ENCODE data around the gene IGLL5. TPM values are rescaled to one million over a fixed set of nuclear protein-coding genes. Genes with fewer than 3 reads are reported as not detected.

The IGLL5 gene
- total RNA-seq, 1 donor from 2014 or later = not detected

- no peaks in the 10 kb centered on the region for H3K4me1 Mint-ChIP-seq
- no peak overlapping the region for H3K27ac Mint-ChIP-seq
- no peak overlapping the region for H3K4me3 Mint-ChIP-seq
- TF ChIP-seq CTCF (IDR thresholded peaks at IDR 0.05; ENCODE audit: unreplicated experiment) = no peak
- no peaks in the 10 kb centered on the region for H3K9me3 Mint-ChIP-seq
- H3K27me3 Mint-ChIP-seq (ENCODE audit: low read depth) = peaks cover 36% of the 10 kb centered on the region
- DNase-seq (ENCODE audit: low spot score in 2 of 2, unreplicated experiment in 2 of 2) = no peak
- no peaks in the 10 kb centered on the region for H3K36me3 Mint-ChIP-seq
These were observed 52.2 kb downstream of the IGLL5 start for GRCh38 chr22:22939588-22940368.

DNA sequence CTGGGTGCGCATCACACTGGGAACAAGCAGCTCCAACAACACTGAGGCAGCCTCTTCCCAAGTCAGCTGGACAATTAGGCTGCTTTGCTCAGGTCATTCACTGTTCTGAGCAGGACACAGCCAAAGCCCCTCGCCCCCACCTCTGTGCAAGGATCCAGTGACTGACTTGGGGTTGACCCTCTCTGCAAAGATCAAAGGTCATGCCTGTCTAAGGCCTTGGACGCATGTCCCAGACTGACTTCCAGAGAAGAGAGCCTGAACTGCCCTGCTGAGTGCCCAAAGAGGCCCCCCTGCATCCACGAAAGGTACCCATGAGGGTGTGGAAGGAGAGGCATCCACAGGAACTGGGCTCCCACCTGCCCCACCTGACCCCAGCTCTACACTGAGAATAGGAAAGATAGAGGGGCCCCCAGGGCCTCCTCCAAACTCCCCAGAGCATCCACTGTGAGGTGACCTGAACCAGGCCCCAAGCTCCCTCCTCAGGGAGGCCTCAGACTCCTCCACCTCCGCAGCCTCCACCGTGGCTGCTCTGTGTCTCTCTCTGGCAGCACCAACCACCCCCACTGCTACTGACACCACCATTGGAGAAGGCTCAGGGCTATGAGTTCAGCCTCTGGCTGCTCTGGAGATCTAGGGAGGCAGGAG is 53.5 kb downstream of the IGLL5 start:
- Mint-ChIP-seq H3K9me3 (no peaks in the 10 kb centered on the region), H3K36me3 (no peaks in the 10 kb centered on the region), H3K4me3 (no peak overlapping the region), H3K4me1 (no peaks in the 10 kb centered on the region), H3K27ac (no peak overlapping the region), H3K27me3 (ENCODE audit: low read depth) (peaks cover 45% of the 10 kb centered on the region)
- TF ChIP-seq CTCF (IDR thresholded peaks at IDR 0.05; ENCODE audit: unreplicated experiment) = no peak
- DNase-seq (ENCODE audit: low spot score in 2 of 2, unreplicated experiment in 2 of 2) = peak; percentile 10 to 31

- Mint-ChIP-seq H3K27ac (no peak overlapping the region), H3K4me3 (no peak overlapping the region), H3K9me3 (no peaks in the 10 kb centered on the region), H3K36me3 (no peaks in the 10 kb centered on the region), H3K4me1 (no peaks in the 10 kb centered on the region), H3K27me3 (ENCODE audit: low read depth) (peaks cover 46% of the 10 kb centered on the region)
- peak; percentile 15 to 26 for DNase-seq (ENCODE audit: low spot score in 2 of 2, unreplicated experiment in 2 of 2)
- no peak for TF ChIP-seq CTCF (IDR thresholded peaks at IDR 0.05; ENCODE audit: unreplicated experiment)
These were observed 54.4 kb downstream of the IGLL5 start for GRCh38 chr22:22941831-22942510.

DNA sequence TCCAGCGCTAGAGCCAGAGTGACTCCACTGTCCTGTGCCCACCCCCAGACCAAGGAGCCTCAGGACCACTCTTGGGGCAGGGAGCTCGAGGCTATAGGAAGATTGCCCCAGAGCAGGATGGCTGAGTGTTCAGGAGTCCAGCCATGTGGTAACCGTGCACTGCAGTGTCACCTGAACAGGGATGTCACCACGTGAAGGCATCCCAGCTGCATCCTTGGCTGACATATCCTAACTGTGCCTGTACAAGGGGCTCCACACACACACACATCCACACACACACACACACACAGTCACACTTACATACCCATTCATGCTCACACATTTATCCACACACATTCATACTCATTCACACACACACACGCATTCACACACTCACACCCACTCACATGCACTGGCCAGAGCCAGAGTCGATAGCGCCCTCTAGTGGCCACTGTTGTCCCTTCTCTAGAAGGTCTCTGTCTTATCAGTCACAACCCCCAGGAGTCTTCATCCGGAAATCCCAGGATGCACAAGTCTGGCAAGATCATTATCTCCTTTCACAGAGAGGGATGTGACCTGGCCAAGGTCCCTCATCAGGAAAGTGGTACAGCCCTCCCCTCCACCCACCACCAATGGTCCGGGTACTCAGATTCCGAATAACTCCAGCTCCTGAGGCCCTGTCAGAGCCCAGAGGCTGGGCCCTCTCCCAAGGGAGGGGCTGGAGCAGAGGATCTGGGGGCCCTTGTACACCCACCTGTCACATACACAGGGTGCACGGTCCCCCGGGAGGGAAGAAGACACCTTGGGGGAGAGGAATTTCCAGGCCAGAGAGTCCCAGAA is 55.1 kb downstream of the IGLL5 start:
- Mint-ChIP-seq H3K4me1 (no peaks in the 10 kb centered on the region), H3K27ac (no peak overlapping the region), H3K27me3 (ENCODE audit: low read depth) (peaks cover 46% of the 10 kb centered on the region), H3K4me3 (no peak overlapping the region), H3K36me3 (no peaks in the 10 kb centered on the region), H3K9me3 (no peaks in the 10 kb centered on the region)
- peak; percentile 79 for TF ChIP-seq CTCF (IDR thresholded peaks at IDR 0.05; ENCODE audit: unreplicated experiment)
- DNase-seq (ENCODE audit: low spot score in 2 of 2, unreplicated experiment in 2 of 2) = peak; percentile 57 to 70

DNA sequence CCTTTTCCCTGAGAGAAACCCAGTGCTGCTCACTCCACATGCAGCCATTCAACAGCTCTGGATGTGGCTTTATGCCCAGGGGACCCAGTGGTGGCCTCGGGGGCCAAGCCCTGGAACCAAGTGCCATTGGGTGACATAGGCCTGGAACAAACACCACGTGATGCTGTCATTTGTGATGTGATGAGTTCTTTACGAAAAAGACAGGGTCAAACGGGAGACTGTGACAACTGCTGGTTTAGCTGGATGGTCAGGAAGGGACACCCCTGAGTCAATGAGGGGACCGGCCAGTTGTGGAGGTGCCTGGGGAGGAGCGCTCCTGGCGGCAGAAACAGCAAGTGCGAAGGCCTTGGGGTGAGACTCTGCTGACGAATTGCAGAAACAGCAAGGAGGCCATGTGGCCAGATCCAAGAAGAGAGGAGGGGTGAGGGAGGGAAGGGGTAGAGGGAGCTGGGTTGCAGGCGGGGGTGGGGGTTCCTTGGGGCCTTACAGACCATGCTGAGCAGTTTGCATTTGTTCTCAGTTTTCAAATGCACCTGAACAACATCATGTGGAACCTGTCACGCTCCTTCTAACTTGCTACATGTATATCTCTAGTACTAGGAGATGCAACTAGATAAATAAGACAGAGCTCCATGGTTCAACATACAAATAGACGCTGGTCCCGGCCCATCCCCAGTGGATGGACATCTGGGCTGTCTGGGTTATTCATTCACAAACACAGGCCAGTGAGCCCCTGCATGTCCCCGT is 56.1 kb downstream of the IGLL5 start:
- H3K4me1 Mint-ChIP-seq = no peaks in the 10 kb centered on the region
- no peak overlapping the region for H3K4me3 Mint-ChIP-seq
- H3K36me3 Mint-ChIP-seq = no peaks in the 10 kb centered on the region
- peak; percentile 2 to 21 for DNase-seq (ENCODE audit: low spot score in 2 of 2, unreplicated experiment in 2 of 2)
- peaks cover 36% of the 10 kb centered on the region for H3K27me3 Mint-ChIP-seq (ENCODE audit: low read depth)
- no peak for TF ChIP-seq CTCF (IDR thresholded peaks at IDR 0.05; ENCODE audit: unreplicated experiment)
- H3K9me3 Mint-ChIP-seq = no peaks in the 10 kb centered on the region
- no peak overlapping the region for H3K27ac Mint-ChIP-seq

Measured in mesothelial cell of epicardium (in vitro differentiated cells).